A673 (cell line): Measurements from ENCODE around the gene CHRNA4. TPM values are rescaled to one million over a fixed set of nuclear protein-coding genes. Genes with fewer than 3 reads are reported as not detected.

Experiments
- BruUV-seq: library from RNA; stranded (reverse); fragments of 400-500 nt; replicated peaks from 2 replicates; lab custom pipeline; 2021; lab: Mats Ljungman, UMichigan
- CTCF ChIA-PET: fragments of 300-600 bp; sonication (Branson Sonifier 250); formaldehyde crosslinking; loops from one replicate; lab custom pipeline; 2022; ENCODE audit warnings: antibody characterized with exemption; lab: Charles Lee
- POLR2A ChIA-PET: fragments of 300-600 bp; sonication (Branson Sonifier 250); formaldehyde crosslinking; loops from one replicate; lab custom pipeline; 2022; ENCODE audit warnings: antibody characterized with exemption; ENCODE audit not compliant: low non-redundant PET; lab: Charles Lee
- DNase-seq: peaks from one replicate; pipeline ENCODE4 v3.0.0-alpha.2; 2015; ENCODE audit warnings: low spot score
- H3K27ac ChIP-seq: fragments of 200-600 bp; sonication (generic); 2 replicates; pipeline ENCODE4 v1.5.1; 2016; ENCODE audit warnings: mixed run types, low read depth, mild to moderate bottlenecking, mixed read lengths, antibody characterized with exemption, low read length; ENCODE audit not compliant: poor library complexity, severe bottlenecking
- H3K27me3 ChIP-seq: fragments of 200-600 bp; sonication (generic); replicated peaks from 2 replicates; pipeline ENCODE4 v1.6.1; 2017; ENCODE audit warnings: mixed run types, low read depth, mild to moderate bottlenecking, mixed read lengths, antibody characterized with exemption, low read length; ENCODE audit not compliant: insufficient read depth, poor library complexity
- H3K36me3 ChIP-seq: fragments of 200-600 bp; sonication (generic); 2 replicates; pipeline ENCODE4 v1.6.1; 2016; ENCODE audit warnings: mixed run types, mild to moderate bottlenecking, mixed read lengths, antibody characterized with exemption, low read length; ENCODE audit not compliant: insufficient read depth, poor library complexity, severe bottlenecking
- H3K4me1 ChIP-seq: fragments of 200-600 bp; sonication (generic); 2 replicates; pipeline ENCODE4 v1.6.1; 2017; ENCODE audit warnings: mixed run types, mild to moderate bottlenecking, mixed read lengths, antibody characterized with exemption, low read length; ENCODE audit not compliant: insufficient read depth, poor library complexity, severe bottlenecking
- H3K4me3 ChIP-seq: fragments of 200-600 bp; sonication (generic); 2 replicates; pipeline ENCODE4 v1.5.1; 2016; ENCODE audit warnings: low read depth, mixed run types, mild to moderate bottlenecking, mixed read lengths, low read length; ENCODE audit not compliant: poor library complexity, severe bottlenecking
- H3K9me3 ChIP-seq: fragments of 200-600 bp; sonication (generic); 2 replicates; pipeline ENCODE4 v1.6.1; 2016; ENCODE audit warnings: mixed run types, low read depth, mild to moderate bottlenecking, mixed read lengths, antibody characterized with exemption, low read length; ENCODE audit not compliant: poor library complexity, severe bottlenecking
- CTCF ChIP-seq: fragments of 300-800, 200-600 bp; sonication (generic); conservative IDR thresholded peaks from 2 replicates; pipeline ENCODE4 v1.5.1; 2017; ENCODE audit warnings: low read depth, mild to moderate bottlenecking, antibody characterized with exemption, low read length, moderate library complexity, mixed read lengths
- EZH2 ChIP-seq: fragments of 200-600 bp; sonication (generic); IDR thresholded peaks from 2 replicates; pipeline ENCODE4 v1.6.1; 2017; ENCODE audit warnings: borderline replicate concordance, low read depth, mild to moderate bottlenecking, mixed read lengths, antibody characterized with exemption, low read length; ENCODE audit not compliant: poor library complexity, severe bottlenecking
- intact Hi-C: fragments of 100-400 bp; cut with micrococcal nuclease; formaldehyde crosslinking; loops from one replicate; pipeline ENCODE4 v1.10.0; 2022; ENCODE audit not compliant: unreplicated experiment
- total RNA-seq: library from RNA; stranded (reverse); gene quantifications from 2 replicates; pipeline ENCODE4 v1.2.3, GENCODE V29; 2021

Gene CHRNA4
- total RNA-seq, 1 experiment from 2014 or later, result 0.26 TPM

DNA sequence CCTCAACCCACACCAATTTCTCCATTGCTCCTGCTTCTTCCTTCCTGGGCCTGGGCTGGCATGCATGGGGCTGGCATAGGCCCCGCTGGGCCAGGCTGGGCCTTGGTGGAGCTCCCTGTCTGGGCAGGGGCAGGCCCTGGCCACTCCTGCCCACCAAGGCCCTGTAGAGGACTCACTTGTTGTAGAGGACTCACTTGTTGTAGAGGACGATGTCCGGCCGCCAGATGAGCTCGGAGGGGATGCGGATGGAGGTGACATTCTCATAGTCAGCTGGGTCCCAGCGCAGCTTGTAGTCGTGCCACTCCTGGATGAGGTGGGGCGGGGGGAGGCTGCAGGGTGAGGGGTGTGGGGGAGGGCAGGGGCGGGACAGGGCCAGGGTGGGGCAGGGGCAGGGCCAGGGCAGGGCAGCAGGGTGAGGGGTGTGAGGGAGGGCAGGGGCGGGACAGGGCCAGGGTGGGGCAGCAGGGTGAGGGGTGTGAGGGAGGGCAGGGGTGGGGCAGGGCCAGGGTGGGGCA lies 5.3 kb downstream of the CHRNA4 start:
- DNase-seq, result no peak
- POLR2A ChIA-PET, result interaction anchor here (0.5 kb wide), 1 partner anchor 616 kb away, joined by 5 read pairs; no protein-coding TSS in a partner anchor
- no peak overlapping the region for H3K4me3 ChIP-seq
- H3K27ac ChIP-seq, result no peak overlapping the region
- H3K9me3 ChIP-seq, result no peaks in the 10 kb centered on the region
- TF ChIP-seq EZH2 (no peak), CTCF (no peak)
- peaks cover 11% of the 10 kb centered on the region for H3K27me3 ChIP-seq
- no peaks in the 10 kb centered on the region for H3K4me1 ChIP-seq
- BruUV-seq, result no TSS peak
- intact Hi-C loops, result no loop called here
- no peaks in the 10 kb centered on the region for H3K36me3 ChIP-seq
- CTCF ChIA-PET, result no interaction called here

GRCh38 chr20:63354636-63355350 lies 6.4 kb downstream of the CHRNA4 start:
- H3K4me1 ChIP-seq, result no peaks in the 10 kb centered on the region
- no peaks in the 10 kb centered on the region for H3K9me3 ChIP-seq
- intact Hi-C loops, result no loop called here
- no peak overlapping the region for H3K4me3 ChIP-seq
- H3K27ac ChIP-seq, result no peak overlapping the region
- peaks cover under 1% of the 10 kb centered on the region for H3K27me3 ChIP-seq
- H3K36me3 ChIP-seq, result no peaks in the 10 kb centered on the region
- TF ChIP-seq CTCF, result no peak
- no peak for TF ChIP-seq EZH2
- POLR2A ChIA-PET, result no interaction called here
- no peak for DNase-seq
- no TSS peak for BruUV-seq
- CTCF ChIA-PET, result no interaction called here

- Histone ChIP-seq H3K27me3 (no peaks in the 10 kb centered on the region), H3K4me3 (no peak overlapping the region), H3K4me1 (no peaks in the 10 kb centered on the region), H3K27ac (no peak overlapping the region), H3K36me3 (no peaks in the 10 kb centered on the region), H3K9me3 (no peaks in the 10 kb centered on the region)
- intact Hi-C loops, result no loop called here
- CTCF ChIA-PET, result no interaction called here
- no peak for DNase-seq
- POLR2A ChIA-PET, result no interaction called here
- no peak for TF ChIP-seq EZH2
- TF ChIP-seq CTCF, result no peak
- BruUV-seq, result no TSS peak
These were observed 8.3 kb downstream of the CHRNA4 start for GRCh38 chr20:63352811-63353221.
